ENCODE measurements around the gene USP2.

The USP2 gene

GRCh38 chr11:119381181-119381988 lies at the start of gene USP2:
Gene USP2 (minus strand): TSS chr11:119381690. CDS start chr11:119373480, 8,210 bp downstream.
- peak; percentile 66 for DNase-seq

DNA sequence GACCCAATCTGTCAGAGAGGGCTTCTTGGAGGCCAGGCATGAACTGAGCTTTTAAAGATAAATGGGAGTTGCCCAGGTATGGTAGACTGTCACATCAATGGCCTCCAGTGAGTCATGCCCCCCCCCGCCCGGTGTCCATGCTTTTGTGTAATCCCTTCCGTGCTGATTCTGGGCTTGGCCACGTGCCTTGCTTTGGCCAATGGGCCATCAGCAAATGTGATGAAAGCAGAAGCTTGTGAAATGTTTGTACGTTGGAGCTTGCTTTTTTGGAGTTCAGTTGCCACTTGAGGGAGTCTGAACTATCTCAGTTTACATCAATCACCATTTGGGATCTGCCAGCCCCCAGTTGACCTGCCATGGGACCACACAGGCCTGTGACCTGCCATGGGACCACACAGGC lies 45.8 kb upstream of the USP2 start:
- DNase-seq = no peak

- DNase-seq = no peak
Measured at GRCh38 chr11:119426142-119426541, 44.7 kb upstream of the USP2 start.

DNA sequence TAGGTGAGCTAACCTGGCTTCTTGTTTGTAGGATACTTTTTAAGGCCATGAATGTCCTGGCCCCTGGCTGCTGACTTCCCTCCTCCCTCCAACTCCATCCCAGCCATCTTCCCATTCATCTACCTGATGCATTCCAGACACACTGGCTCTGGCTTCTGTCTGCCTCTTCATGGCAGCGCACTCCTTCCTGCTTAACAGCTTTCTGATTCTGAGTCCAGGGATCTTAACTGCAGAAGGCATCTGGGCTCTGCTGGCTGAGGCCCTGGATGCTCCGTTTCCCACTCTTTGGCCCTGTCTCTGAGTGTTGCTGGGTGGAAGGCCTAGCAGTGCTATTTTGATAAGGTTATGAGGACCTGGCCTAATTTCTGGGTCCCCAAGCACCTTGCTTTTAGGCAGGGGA lies 43.3 kb upstream of the USP2 start:
- DNase-seq = no peak

- DNase-seq = no peak
Measured at GRCh38 chr11:119424276-119424675, 42.8 kb upstream of the USP2 start.

- no peak for DNase-seq
Measured at GRCh38 chr11:119423509-119424254, 42.2 kb upstream of the USP2 start.

DNA sequence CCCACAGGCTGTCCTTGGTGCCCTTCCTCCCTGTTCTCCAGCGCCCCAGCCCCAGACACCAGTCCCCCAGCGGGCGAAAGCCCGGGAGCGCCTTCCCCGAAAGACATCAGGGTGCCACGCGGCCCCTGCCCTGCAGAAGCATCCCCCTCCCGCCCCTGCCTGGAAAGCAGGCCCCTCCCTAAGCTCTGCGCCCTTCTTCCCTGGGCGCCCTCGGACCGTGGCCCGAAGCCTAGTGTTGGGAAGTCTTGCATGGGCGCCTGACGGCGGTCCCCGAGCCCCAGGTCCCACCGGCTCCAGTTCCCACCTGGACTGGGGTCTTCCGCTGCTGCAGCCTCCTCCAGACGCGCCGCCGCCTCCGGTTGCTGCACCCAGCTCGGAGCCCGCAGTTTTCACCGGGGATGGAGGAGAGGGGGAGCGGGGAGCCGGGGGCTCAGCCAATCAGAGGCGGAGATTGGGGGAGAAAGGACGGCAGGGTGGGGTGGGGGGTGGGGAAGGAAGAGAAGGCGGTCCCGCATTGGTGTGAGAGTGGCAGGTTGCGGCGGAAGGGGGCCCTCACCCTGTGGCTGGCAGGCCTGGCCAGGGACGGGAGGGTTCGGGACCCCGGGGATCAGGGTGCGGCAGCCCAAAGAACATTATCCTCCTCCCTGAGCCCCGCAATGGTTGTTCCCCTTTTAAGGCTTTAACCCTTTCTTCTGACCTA lies 41.5 kb upstream of the USP2 start, which contains the start of gene THY1:
TSS of gene THY1 (minus strand) at position 364 of the 700 bp plus-strand sequence. CDS start 2,267 bp downstream, outside the sequence.
- no peak for DNase-seq

DNA sequence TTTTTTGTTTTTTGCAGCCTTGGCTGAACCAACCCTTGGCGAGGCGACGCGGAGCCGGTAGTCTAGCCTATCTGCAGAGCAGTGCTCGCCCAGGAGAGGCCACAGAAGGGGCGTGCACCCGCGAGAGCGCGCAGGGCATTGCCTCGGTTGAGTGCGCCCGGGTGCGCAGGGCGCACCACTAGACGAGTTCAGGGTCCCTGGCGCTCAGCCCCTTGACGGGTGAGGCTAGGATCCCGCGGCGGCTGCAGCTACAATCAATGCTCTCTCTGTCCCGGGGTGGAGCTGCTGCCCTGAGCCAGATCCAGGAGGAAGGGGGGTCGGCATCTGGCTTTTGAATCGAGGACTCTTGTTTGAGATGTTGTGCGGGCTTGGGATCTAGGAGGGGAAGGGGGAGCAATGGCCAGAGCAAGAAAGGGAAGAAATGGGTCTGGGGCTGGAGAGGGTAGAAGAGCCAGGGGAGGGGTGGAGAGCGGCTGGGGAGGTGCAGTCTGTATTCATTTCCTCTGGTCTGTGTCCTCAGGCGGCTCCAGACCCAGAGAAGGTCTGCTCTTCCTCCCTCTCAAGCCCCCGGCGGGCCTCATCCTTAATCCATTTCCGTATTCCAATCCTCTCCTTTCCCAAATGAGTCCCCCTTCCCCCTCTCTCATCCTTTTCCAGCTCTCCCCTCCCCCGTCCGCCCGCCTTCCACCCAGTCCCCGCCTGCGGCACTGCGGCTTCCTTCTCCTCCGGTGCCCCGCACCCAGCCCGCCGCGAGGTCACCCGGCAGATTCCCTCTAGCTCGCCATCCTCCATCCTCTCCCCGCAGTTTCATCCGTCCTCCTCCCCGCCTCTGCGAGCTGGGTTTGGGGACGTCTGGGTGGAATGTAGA lies 40.7 kb upstream of the USP2 start:
- no peak for DNase-seq

- DNase-seq = no peak
Measured at GRCh38 chr11:119421351-119421750, 39.9 kb upstream of the USP2 start.

- DNase-seq = no peak
Measured at GRCh38 chr11:119420631-119421030, 39.1 kb upstream of the USP2 start.

DNA sequence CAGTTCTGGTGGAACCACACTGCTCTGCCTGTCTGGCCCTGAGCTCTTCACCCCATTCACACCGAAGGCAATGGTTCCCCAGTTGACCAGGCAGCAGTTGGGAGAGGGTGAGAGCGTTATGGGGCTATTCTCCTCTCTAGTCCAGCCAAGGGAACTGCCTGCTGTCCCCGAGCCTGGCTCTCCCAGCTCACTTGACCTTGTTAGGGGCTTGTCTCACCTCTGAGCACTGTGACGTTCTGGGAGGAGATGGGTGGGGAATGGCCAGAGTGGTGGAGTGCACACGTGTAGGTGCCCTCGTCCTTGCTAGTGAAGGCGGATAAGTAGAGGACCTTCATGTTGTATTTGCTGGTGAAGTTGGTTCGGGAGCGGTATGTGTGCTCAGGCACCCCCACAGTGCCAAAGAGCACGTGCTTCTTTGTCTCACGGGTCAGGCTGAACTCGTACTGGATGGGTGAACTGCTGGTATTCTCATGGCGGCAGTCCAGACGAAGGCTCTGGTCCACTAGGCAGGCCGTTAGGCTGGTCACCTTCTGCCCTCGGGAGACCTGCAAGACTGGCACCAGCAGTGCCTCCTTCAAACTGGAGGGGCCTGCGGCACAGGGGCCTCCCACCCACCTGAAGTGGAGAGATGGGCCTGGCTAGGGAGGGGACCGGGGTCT lies 38.5 kb upstream of the USP2 start:
- DNase-seq = no peak

DNA sequence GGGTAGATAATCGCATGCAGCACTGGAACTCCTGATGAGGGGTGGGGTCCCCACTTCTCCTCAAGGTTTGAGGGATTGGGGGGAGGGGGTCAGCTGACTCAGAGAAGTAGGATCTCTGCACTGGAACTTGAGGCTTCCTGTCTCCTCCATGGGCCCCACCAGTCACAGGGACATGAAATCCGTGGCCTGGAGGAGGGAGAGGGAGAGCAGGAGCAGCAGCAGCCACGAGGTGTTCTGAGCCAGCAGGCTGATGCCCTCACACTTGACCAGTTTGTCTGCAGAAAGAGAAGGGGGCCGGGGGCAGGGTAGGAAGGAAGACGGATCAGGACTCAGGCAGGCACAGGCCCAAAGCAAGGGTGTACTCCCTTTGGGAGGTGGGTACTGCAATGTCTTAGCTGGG lies 37.8 kb upstream of the USP2 start:
- no peak for DNase-seq

- no peak for DNase-seq
Measured at GRCh38 chr11:119418759-119419158, 37.3 kb upstream of the USP2 start.

DNA sequence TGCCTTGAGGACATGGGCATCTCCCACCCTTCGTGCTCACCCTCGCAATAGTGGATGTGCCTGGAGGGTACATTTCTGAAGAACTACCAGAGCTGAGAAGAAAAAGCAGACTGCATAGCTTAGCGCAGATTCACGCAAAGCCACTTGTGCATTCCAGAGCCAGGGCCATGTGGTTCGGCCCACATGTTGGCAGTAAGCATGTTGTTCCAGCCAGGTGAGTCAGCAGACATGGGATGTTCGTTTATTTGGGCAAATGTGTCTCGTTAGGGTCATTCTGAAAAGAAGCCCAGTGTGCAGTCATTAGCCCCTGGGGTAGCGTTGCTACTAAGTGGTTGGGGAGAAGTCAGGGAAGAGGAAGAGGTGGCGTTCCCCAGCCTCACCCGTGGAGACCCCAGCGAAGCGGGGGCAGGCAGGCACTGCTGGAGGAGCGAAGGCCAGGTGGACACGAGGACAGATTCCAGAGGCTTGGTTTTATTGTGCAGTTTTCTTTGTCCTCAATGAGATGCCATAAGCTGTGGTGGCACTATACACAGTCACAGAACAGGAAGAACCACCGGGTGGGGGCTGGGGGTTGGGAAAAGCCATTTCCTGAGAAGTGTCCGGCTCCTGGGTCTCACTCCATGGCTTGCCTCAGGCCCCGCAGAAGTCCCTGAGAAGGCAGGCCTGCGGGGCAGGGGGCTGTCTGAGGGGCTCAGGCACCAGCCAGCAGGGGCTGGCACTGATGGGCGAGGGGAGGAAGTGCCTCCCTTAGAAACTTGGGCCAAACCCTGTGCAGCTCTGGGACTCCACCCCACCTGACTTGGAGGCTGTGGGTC lies 36.4 kb upstream of the USP2 start:
- no peak for DNase-seq

DNA sequence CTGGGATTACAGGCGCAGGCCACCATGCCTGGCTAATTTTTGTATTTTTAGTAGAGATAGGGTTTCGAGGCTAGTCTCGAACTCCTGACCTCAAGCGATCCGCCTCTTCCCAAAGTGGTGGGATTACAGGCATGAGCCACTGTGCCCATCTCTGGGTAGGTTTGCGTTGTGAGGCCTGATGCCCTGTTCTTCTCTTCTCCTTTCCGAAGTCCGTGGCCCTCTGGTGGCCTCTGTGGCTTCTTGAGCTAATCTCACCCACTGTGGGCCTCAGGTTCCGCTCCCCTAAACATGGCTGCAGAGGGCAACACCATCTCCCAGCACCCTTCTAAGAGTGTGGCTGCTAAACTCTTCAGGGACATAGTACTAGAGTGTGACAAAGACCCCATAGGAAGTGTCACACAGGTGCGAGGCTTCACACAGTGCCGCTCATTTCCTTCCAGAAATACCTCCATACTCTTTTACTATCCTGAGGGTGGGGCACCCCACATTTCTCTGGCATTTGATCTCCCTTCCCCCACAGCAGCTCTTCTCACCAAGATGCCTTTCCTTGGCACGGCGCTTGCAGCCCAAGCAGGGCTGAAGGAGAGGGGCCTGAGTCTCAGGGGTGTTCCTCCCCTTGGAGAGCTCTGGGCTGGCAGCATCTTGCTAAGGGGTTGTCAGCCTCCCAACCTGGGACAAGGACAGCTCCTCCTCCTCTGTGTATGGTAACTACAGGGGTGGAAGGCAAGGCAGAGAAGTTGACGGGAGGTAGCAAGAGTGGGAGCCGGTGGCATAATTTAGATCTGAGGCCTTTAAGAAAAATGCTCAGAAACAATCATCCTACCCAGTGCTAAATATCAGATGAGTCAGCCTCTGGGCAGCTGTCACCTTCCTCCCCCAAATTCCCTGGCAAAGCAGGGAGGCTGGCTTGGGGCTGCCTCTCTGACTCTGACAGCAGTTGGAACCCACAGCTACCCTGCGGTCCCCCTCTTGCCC lies 35.4 kb upstream of the USP2 start:
- DNase-seq = no peak

GRCh38 chr11:119415966-119416365 lies 34.5 kb upstream of the USP2 start:
- DNase-seq = no peak

- DNase-seq = no peak
Measured at GRCh38 chr11:119415517-119415916, 34.0 kb upstream of the USP2 start.

DNA sequence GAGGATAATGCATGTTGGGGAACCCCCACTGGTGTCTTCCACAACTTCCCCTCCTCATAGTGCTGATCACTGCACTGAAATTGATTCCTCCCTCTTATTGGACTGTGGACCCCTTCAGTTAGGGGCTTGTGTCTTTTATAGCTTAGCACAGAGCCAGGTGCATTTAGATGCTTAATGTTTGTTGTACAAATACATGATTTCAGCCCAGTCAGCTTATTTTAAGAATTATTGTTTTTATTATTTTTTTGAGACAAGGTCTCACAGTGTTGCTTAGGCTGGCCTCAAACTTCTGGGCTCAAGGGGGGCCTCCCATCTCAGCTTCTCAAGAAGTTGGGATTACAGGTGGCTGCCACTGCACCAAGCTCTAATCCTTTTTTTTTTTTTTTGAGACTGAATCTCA lies 33.2 kb upstream of the USP2 start:
- no peak for DNase-seq

GRCh38 chr11:119414321-119414720 lies 32.8 kb upstream of the USP2 start:
- no peak for DNase-seq

DNA sequence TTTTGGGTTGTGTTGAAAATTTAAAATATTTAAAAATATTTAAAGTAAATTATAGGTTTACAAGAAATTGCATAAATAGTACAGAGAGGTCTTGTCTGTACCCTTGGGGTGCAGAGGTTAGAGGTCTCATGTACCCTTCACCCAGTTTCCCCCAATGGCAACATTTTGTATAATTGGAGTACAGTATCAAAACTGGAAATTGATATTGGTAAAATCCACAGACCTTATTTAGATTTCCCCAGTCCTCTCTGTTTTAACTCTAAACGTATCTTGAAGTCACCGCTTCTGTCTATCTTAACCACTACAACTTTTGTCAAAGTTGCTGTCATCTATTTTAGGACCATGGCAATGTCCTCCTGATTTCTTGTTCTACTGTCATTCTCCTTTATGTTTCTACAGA lies 30.6 kb upstream of the USP2 start:
- no peak for DNase-seq
